HL-60 (cell line): ENCODE measurements around the gene SGMS1.

Experiments used
- CTCF ChIP-seq: IDR thresholded peaks from one replicate; pipeline ENCODE4 v1.5.1; 2011; ENCODE audit warnings: low read length, control low read depth, inconsistent platforms; ENCODE audit not compliant: insufficient read depth
- POLR2AphosphoS5 ChIP-seq: IDR thresholded peaks from 2 replicates; pipeline ENCODE4 v1.6.1; 2012; ENCODE audit warnings: low read depth

- TF ChIP-seq CTCF (no peak), POLR2AphosphoS5 (no peak)
Observed at GRCh38 chr10:50335397-50335796, 288.4 kb downstream of the SGMS1 start.
